PC-3 (cell line): ENCODE measurements around the gene GEN1. TPM values are rescaled to one million over a fixed set of nuclear protein-coding genes. Genes with fewer than 3 reads are reported as not detected.

Source experiments
- ATAC-seq: fragments of 200-7000 bp; cut with Tn5 transposase; 2 replicates; pipeline ENCODE4 v1.9.1; 2020; ENCODE audit warnings: mild to moderate bottlenecking, moderate library complexity
- BruUV-seq: library from RNA; stranded (reverse); fragments of 400-500 nt; replicated peaks from 2 replicates; lab custom pipeline; 2021; lab: Mats Ljungman, UMichigan
- CTCF ChIA-PET: fragments of 300-600 bp; sonication (Branson Sonifier 250); formaldehyde crosslinking; loops from one replicate; lab custom pipeline; 2022; ENCODE audit warnings: antibody characterized with exemption; lab: Charles Lee
- POLR2A ChIA-PET: fragments of 300-600 bp; sonication (Branson Sonifier 250); formaldehyde crosslinking; loops from one replicate; lab custom pipeline; 2022; ENCODE audit warnings: antibody characterized with exemption; ENCODE audit not compliant: unreplicated experiment; lab: Charles Lee
- DNase-seq: peaks from one replicate; pipeline ENCODE4 v3.0.0-alpha.2; 2015
- H2AFZ ChIP-seq: fragments of 300-600 bp; sonication (generic); 2 replicates; pipeline ENCODE4 v1.6.0; 2016; ENCODE audit warnings: antibody characterized with exemption, low read length
- H3F3A ChIP-seq: fragments of 300-600 bp; sonication (generic); one replicate; pipeline ENCODE4 v1.6.0; 2017; ENCODE audit warnings: antibody characterized with exemption, low read length, control low read depth, mild to moderate bottlenecking; ENCODE audit not compliant: unreplicated experiment
- H3K27ac ChIP-seq: fragments of 300-600 bp; sonication (generic); 2 replicates; pipeline ENCODE4 v1.5.1; 2016; ENCODE audit warnings: mild to moderate bottlenecking, low read length
- H3K27me3 ChIP-seq: fragments of 300-600 bp; sonication (generic); 2 replicates; pipeline ENCODE4 v1.6.1; 2016; ENCODE audit warnings: low read length, mixed read lengths
- H3K36me3 ChIP-seq: fragments of 300-600 bp; sonication (generic); 2 replicates; pipeline ENCODE4 v1.6.1; 2016; ENCODE audit warnings: low read depth, mixed run types, low read length, mixed read lengths
- H3K4me1 ChIP-seq: fragments of 300-600 bp; sonication (generic); 2 replicates; pipeline ENCODE4 v1.5.1; 2016; ENCODE audit warnings: low read length; ENCODE audit not compliant: insufficient read depth
- H3K4me2 ChIP-seq: fragments of 300-600 bp; sonication (generic); 2 replicates; pipeline ENCODE4 v1.6.0; 2016; ENCODE audit warnings: low read length
- H3K4me3 ChIP-seq: fragments of 300-600 bp; sonication (generic); 2 replicates; pipeline ENCODE4 v1.5.1; 2016; ENCODE audit warnings: mild to moderate bottlenecking, low read length, mixed read lengths
- H3K79me2 ChIP-seq: fragments of 300-600 bp; sonication (generic); 2 replicates; pipeline ENCODE4 v1.6.1; 2017; ENCODE audit warnings: low read length, mixed read lengths
- H3K9ac ChIP-seq: fragments of 300-600 bp; sonication (generic); 2 replicates; pipeline ENCODE4 v1.6.0; 2016; ENCODE audit warnings: mild to moderate bottlenecking, low read length
- H3K9me2 ChIP-seq: fragments of 300-600 bp; sonication (generic); replicated peaks from 2 replicates; pipeline ENCODE4 v1.6.1; 2016; ENCODE audit warnings: mixed run types, low read length, mixed read lengths
- H3K9me3 ChIP-seq: fragments of 300-600 bp; sonication (generic); 2 replicates; pipeline ENCODE4 v1.6.1; 2016; ENCODE audit warnings: low read length, mixed read lengths
- H4K20me1 ChIP-seq: fragments of 300-600 bp; sonication (generic); 2 replicates; pipeline ENCODE4 v1.6.1; 2016; ENCODE audit warnings: low read length, mixed read lengths
- CTCF ChIP-seq: fragments of 300-600 bp; sonication (generic); conservative IDR thresholded peaks from 2 replicates; pipeline ENCODE4 v1.5.1; 2017; ENCODE audit warnings: antibody characterized with exemption, low read depth, mild to moderate bottlenecking, low read length
- EZH2 ChIP-seq: fragments of 300-600 bp; sonication (generic); IDR thresholded peaks from one replicate; pipeline ENCODE4 v1.6.1; 2017; ENCODE audit warnings: antibody characterized with exemption, mild to moderate bottlenecking, low read length; ENCODE audit not compliant: unreplicated experiment
- EZH2phosphoT487 ChIP-seq: fragments of 300-600 bp; sonication (generic); IDR thresholded peaks from 2 replicates; pipeline ENCODE4 v1.6.1; 2018; ENCODE audit warnings: mild to moderate bottlenecking, antibody characterized with exemption, low read length, borderline replicate concordance
- intact Hi-C: fragments of 100-400 bp; cut with micrococcal nuclease; formaldehyde crosslinking; loops from 2 replicates; pipeline ENCODE4 v1.9.0; 2023
- total RNA-seq: library from RNA; depleted of rRNA; stranded (reverse); fragments of >200 nt; gene quantifications from 2 replicates; pipeline ENCODE4 v1.2.3, GENCODE V29; 2014

Gene GEN1
- total RNA-seq, 1 experiment from 2014 or later: 21.4 TPM

GRCh38 chr2:17772532-17772931, 18.6 kb downstream of the GEN1 start:
- TF ChIP-seq CTCF: no peak
- Histone ChIP-seq H3K9ac (no peak overlapping the region), H3K36me3 (peaks cover 41% of the 10 kb centered on the region), H4K20me1 (no peaks in the 10 kb centered on the region), H2AFZ (no peak overlapping the region), H3K9me2 (no peaks in the 10 kb centered on the region), H3K27me3 (no peaks in the 10 kb centered on the region), H3F3A (no peaks in the 10 kb centered on the region), H3K4me2 (no peak overlapping the region), H3K4me3 (no peak overlapping the region), H3K9me3 (no peaks in the 10 kb centered on the region), H3K4me1 (no peaks in the 10 kb centered on the region), H3K79me2 (no peaks in the 10 kb centered on the region), H3K27ac (no peak overlapping the region)
- POLR2A ChIA-PET: no interaction called here
- intact Hi-C loops: no loop called here
- ATAC-seq (no peak), DNase-seq (no peak)
- CTCF ChIA-PET: no interaction called here
- BruUV-seq: no TSS peak

GRCh38 chr2:17780546-17780945, 26.6 kb downstream of the GEN1 start:
- peaks cover 44% of the 10 kb centered on the region for H3K36me3 ChIP-seq
- no TSS peak for BruUV-seq
- no peaks in the 10 kb centered on the region for H3K27me3 ChIP-seq
- intact Hi-C loops: no loop called here
- ChIA-PET CTCF (no interaction called here), POLR2A (interaction anchor here (0.7 kb wide), 1 partner anchor 10 kb away, joined by 9 read pairs; no protein-coding TSS in a partner anchor)
- H3K4me2 ChIP-seq: no peak overlapping the region
- H3K9me3 ChIP-seq: no peaks in the 10 kb centered on the region
- ATAC-seq: no peak
- H3K4me1 ChIP-seq: no peaks in the 10 kb centered on the region
- no peaks in the 10 kb centered on the region for H3K79me2 ChIP-seq
- H3K9me2 ChIP-seq: no peaks in the 10 kb centered on the region
- DNase-seq: no peak
- no peak overlapping the region for H2AFZ ChIP-seq
- H3K27ac ChIP-seq: no peak overlapping the region
- no peaks in the 10 kb centered on the region for H3F3A ChIP-seq
- H3K4me3 ChIP-seq: no peak overlapping the region
- TF ChIP-seq EZH2phosphoT487 (no peak), EZH2 (no peak), CTCF (no peak)
- H3K9ac ChIP-seq: no peak overlapping the region
- no peaks in the 10 kb centered on the region for H4K20me1 ChIP-seq

GRCh38 chr2:17781482-17781881, 27.5 kb downstream of the GEN1 start:
- DNase-seq (no peak), ATAC-seq (no peak)
- Histone ChIP-seq H3K9me2 (no peaks in the 10 kb centered on the region), H3K4me1 (no peaks in the 10 kb centered on the region), H3F3A (no peaks in the 10 kb centered on the region), H3K79me2 (no peaks in the 10 kb centered on the region), H3K9ac (no peak overlapping the region), H3K4me3 (no peak overlapping the region), H3K9me3 (no peaks in the 10 kb centered on the region), H3K4me2 (no peak overlapping the region), H4K20me1 (no peaks in the 10 kb centered on the region), H3K27ac (no peak overlapping the region), H3K27me3 (no peaks in the 10 kb centered on the region), H3K36me3 (peaks cover 39% of the 10 kb centered on the region), H2AFZ (no peak overlapping the region)
- BruUV-seq: no TSS peak
- TF ChIP-seq EZH2phosphoT487 (no peak), CTCF (no peak), EZH2 (no peak)
- ChIA-PET CTCF (no interaction called here), POLR2A (no interaction called here)
- intact Hi-C loops: no loop called here
